SJCRH30 (cell line): ENCODE measurements around the gene SNRNP25. TPM values are rescaled to one million over a fixed set of nuclear protein-coding genes. Genes with fewer than 3 reads are reported as not detected.
"Not testable (repeated sequence)": the region's sequence is repeated elsewhere in the genome, so short reads cannot be mapped to it uniquely, and the experiment has no call there.

Experiments
- DNase-seq, 2 experiments: peaks; one replicate each; pipeline ENCODE4 v3.0.0-alpha.2; 2015 to 2020
- H3K27ac ChIP-seq: fragments of 250-450 bp; sonication (Bioruptor Pico); 2 replicates; pipeline ENCODE4 v1.5.1; 2020; ENCODE audit warnings: mild to moderate bottlenecking, moderate library complexity
- H3K27me3 ChIP-seq: fragments of 250-450 bp; sonication (Bioruptor Pico); 2 replicates; pipeline ENCODE4 v1.5.1; 2020; ENCODE audit warnings: mild to moderate bottlenecking, moderate library complexity
- H3K36me3 ChIP-seq: fragments of 250-450 bp; sonication (Bioruptor Pico); 2 replicates; pipeline ENCODE4 v1.5.1; 2020; ENCODE audit warnings: mild to moderate bottlenecking, moderate library complexity
- H3K4me1 ChIP-seq: fragments of 250-450 bp; sonication (Bioruptor Pico); 2 replicates; pipeline ENCODE4 v1.5.1; 2020; ENCODE audit warnings: mild to moderate bottlenecking, moderate library complexity
- H3K4me3 ChIP-seq: fragments of 250-450 bp; sonication (Bioruptor Pico); 2 replicates; pipeline ENCODE4 v1.5.1; 2020; ENCODE audit warnings: mild to moderate bottlenecking, moderate library complexity
- H3K9me3 ChIP-seq: fragments of 250-450 bp; sonication (Bioruptor Pico); replicated peaks from 2 replicates; pipeline ENCODE4 v1.5.1; 2020; ENCODE audit warnings: mild to moderate bottlenecking, moderate library complexity
- total RNA-seq: library from RNA; depleted of rRNA; stranded (reverse); fragments of >200 nt; shearing (Covaris generic); gene quantifications from 2 replicates; pipeline ENCODE4 v1.2.3, GENCODE V29; 2014

The SNRNP25 gene
- total RNA-seq, 1 experiment from 2014 or later = 60.7 TPM

GRCh38 chr16:36336-36984 lies 17.2 kb upstream of the SNRNP25 start:
- Histone ChIP-seq H3K4me1 (no peaks in the 10 kb centered on the region), H3K9me3 (no peaks in the 10 kb centered on the region)

GRCh38 chr16:37511-37910 lies 16.1 kb upstream of the SNRNP25 start:
- no peak for DNase-seq
- Histone ChIP-seq H3K27ac (no peak overlapping the region), H3K9me3 (no peaks in the 10 kb centered on the region), H3K27me3 (no peaks in the 10 kb centered on the region), H3K4me3 (no peak overlapping the region), H3K4me1 (no peaks in the 10 kb centered on the region), H3K36me3 (peaks cover 3% of the 10 kb centered on the region)

More at GRCh38 chr16:36336-36984, 17.2 kb upstream of the SNRNP25 start:
- no peak for DNase-seq
- Histone ChIP-seq H3K27ac (no peak overlapping the region), H3K27me3 (no peaks in the 10 kb centered on the region), H3K4me3 (no peak overlapping the region), H3K36me3 (peaks cover 2% of the 10 kb centered on the region)

GRCh38 chr16:38206-38605 lies 15.4 kb upstream of the SNRNP25 start:
- H3K36me3 ChIP-seq = peaks cover 10% of the 10 kb centered on the region
- not testable (repeated sequence) for H3K27me3 ChIP-seq, H3K9me3 ChIP-seq, H3K4me1 ChIP-seq, H3K4me3 ChIP-seq, DNase-seq, H3K27ac ChIP-seq

- DNase-seq = no peak
- Histone ChIP-seq H3K27me3 (no peaks in the 10 kb centered on the region), H3K4me3 (no peak overlapping the region), H3K27ac (no peak overlapping the region), H3K9me3 (no peaks in the 10 kb centered on the region), H3K4me1 (no peaks in the 10 kb centered on the region), H3K36me3 (peaks cover 18% of the 10 kb centered on the region)
Observed at GRCh38 chr16:38941-39892, 14.4 kb upstream of the SNRNP25 start.

- Histone ChIP-seq H3K27me3 (no peaks in the 10 kb centered on the region), H3K4me1 (no peaks in the 10 kb centered on the region), H3K27ac (no peak overlapping the region), H3K9me3 (no peaks in the 10 kb centered on the region), H3K4me3 (no peak overlapping the region), H3K36me3 (peaks cover 32% of the 10 kb centered on the region)
- DNase-seq = no peak
Observed at GRCh38 chr16:41439-42068, 12.1 kb upstream of the SNRNP25 start.

GRCh38 chr16:42069-42457 lies 11.6 kb upstream of the SNRNP25 start:
- Histone ChIP-seq H3K9me3 (no peaks in the 10 kb centered on the region), H3K27ac (no peak overlapping the region), H3K4me3 (no peak overlapping the region), H3K4me1 (no peaks in the 10 kb centered on the region), H3K36me3 (peaks cover 35% of the 10 kb centered on the region), H3K27me3 (no peaks in the 10 kb centered on the region)
- no peak for DNase-seq

- no peaks in the 10 kb centered on the region for H3K4me1 ChIP-seq
- H3K27me3 ChIP-seq = no peaks in the 10 kb centered on the region
- H3K27ac ChIP-seq = no peak overlapping the region
- no peaks in the 10 kb centered on the region for H3K9me3 ChIP-seq
- peaks cover 39% of the 10 kb centered on the region for H3K36me3 ChIP-seq
- DNase-seq = no peak
- no peak overlapping the region for H3K4me3 ChIP-seq
Observed at GRCh38 chr16:42691-43090, 10.9 kb upstream of the SNRNP25 start.

- no peaks in the 10 kb centered on the region for H3K4me1 ChIP-seq
- H3K4me3 ChIP-seq = no peak overlapping the region
- DNase-seq = no peak
- peaks cover 43% of the 10 kb centered on the region for H3K36me3 ChIP-seq
- no peaks in the 10 kb centered on the region for H3K27me3 ChIP-seq
- H3K9me3 ChIP-seq = no peaks in the 10 kb centered on the region
- no peak overlapping the region for H3K27ac ChIP-seq
Observed at GRCh38 chr16:43294-43693, 10.3 kb upstream of the SNRNP25 start.

GRCh38 chr16:44655-45054 lies 9.0 kb upstream of the SNRNP25 start:
- Histone ChIP-seq H3K4me3 (no peak overlapping the region), H3K27ac (no peak overlapping the region), H3K27me3 (no peaks in the 10 kb centered on the region), H3K9me3 (no peaks in the 10 kb centered on the region), H3K36me3 (peaks cover 47% of the 10 kb centered on the region), H3K4me1 (no peaks in the 10 kb centered on the region)
- DNase-seq = no peak

- DNase-seq = no peak
- no peak overlapping the region for H3K27ac ChIP-seq
- no peaks in the 10 kb centered on the region for H3K4me1 ChIP-seq
- peaks cover 50% of the 10 kb centered on the region for H3K36me3 ChIP-seq
- no peaks in the 10 kb centered on the region for H3K9me3 ChIP-seq
- H3K27me3 ChIP-seq = no peaks in the 10 kb centered on the region
- H3K4me3 ChIP-seq = no peak overlapping the region
Observed at GRCh38 chr16:45454-45853, 8.2 kb upstream of the SNRNP25 start.

GRCh38 chr16:46510-46909 lies 7.1 kb upstream of the SNRNP25 start:
- H3K27me3 ChIP-seq, H3K4me1 ChIP-seq, H3K4me3 ChIP-seq, H3K9me3 ChIP-seq, DNase-seq, H3K27ac ChIP-seq: not testable (repeated sequence)
- H3K36me3 ChIP-seq = peaks cover 60% of the 10 kb centered on the region

- H3K27me3 ChIP-seq = no peaks in the 10 kb centered on the region
- no peak for DNase-seq
- H3K4me1 ChIP-seq = no peaks in the 10 kb centered on the region
- no peak overlapping the region for H3K4me3 ChIP-seq
- peaks cover 60% of the 10 kb centered on the region for H3K36me3 ChIP-seq
- H3K27ac ChIP-seq = no peak overlapping the region
- H3K9me3 ChIP-seq = no peaks in the 10 kb centered on the region
Observed at GRCh38 chr16:47234-47633, 6.4 kb upstream of the SNRNP25 start.

- no peaks in the 10 kb centered on the region for H3K4me1 ChIP-seq
- no peak for DNase-seq
- peaks cover 45% of the 10 kb centered on the region for H3K36me3 ChIP-seq
- H3K9me3 ChIP-seq = no peaks in the 10 kb centered on the region
- H3K27ac ChIP-seq = no peak overlapping the region
- no peak overlapping the region for H3K4me3 ChIP-seq
- no peaks in the 10 kb centered on the region for H3K27me3 ChIP-seq
Observed at GRCh38 chr16:50769-51591, 2.6 kb upstream of the SNRNP25 start.

GRCh38 chr16:54237-54581 lies 581 bp downstream of the SNRNP25 start:
- Histone ChIP-seq H3K27me3 (no peaks in the 10 kb centered on the region), H3K36me3 (peaks cover 37% of the 10 kb centered on the region), H3K9me3 (no peaks in the 10 kb centered on the region), H3K4me1 (no peaks in the 10 kb centered on the region), H3K27ac (peak overlapping the region; percentile 30), H3K4me3 (peak overlapping the region; percentile 79)
- DNase-seq = no peak
